ENCODE results near the gene ZNF335. TPM values are rescaled to one million over a fixed set of nuclear protein-coding genes. Genes with fewer than 3 reads are reported as not detected.

Gene ZNF335
- total and polyA plus RNA-seq, 2 of the 13 experiments (the other 11 are each of a cell fraction or from before 2014, with no cell fraction given): 9.7 to 13.7 TPM

DNA sequence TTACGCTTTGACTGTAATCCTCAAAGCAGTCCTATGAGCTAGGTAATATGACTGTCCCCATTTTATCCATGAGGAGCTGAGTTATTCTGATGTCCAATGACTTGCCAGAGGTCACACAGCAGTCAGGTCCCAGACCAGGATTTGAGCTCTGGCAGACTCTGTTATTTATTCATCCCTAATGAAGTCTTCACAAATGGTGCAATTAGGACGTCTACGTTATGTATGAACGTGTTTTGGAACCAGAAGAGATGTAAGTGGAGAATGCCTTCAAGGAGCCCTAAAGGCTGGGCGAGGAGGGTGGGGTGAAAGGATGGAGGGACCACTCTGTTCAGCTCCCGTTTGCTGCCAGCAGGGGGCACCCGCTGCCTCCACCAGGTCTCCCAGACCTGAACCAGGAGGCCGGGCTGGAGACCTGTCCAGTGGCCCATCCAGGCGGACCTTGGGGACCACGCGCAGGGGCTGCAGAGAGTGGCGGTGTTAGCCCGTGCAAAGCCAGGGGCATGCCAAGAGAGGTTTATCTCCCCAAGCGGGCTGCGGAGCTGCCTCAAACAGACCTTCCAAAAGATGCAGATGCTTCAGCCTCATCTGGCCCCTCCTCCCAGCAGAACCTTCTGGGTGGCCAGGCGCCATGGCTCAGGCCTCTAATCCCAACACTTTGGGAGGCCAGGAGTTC is 15.2 kb upstream of the ZNF335 start (continued):
- TF ChIP-seq MIER3 (CRISPR knock-in tag; IDR thresholded peaks at IDR 0.05; ENCODE audit: borderline replicate concordance) (0 out of 2 replicates have a peak, but pooled peaks have one; percentile 49), ZNF713 (CRISPR knock-in tag; IDR thresholded peaks at IDR 0.05) (no peak), GABPB1 (CRISPR knock-in tag; IDR thresholded peaks at IDR 0.05) (peak; percentile 45; the same call in 1 of the 2 replicates), FOXA3 (CRISPR knock-in tag; IDR thresholded peaks at IDR 0.05) (no peak), ZNF317 (CRISPR knock-in tag; IDR thresholded peaks at IDR 0.05) (no peak), SOX5 (CRISPR knock-in tag; IDR thresholded peaks at IDR 0.05; ENCODE audit: borderline replicate concordance) (0 out of 2 replicates have a peak, but pooled peaks have one; percentile 11), ZNF572 (CRISPR knock-in tag; IDR thresholded peaks at IDR 0.05) (no peak), TOPORS (CRISPR knock-in tag; IDR thresholded peaks at IDR 0.05) (no peak), ZNF747 (CRISPR knock-in tag; IDR thresholded peaks at IDR 0.05; ENCODE audit: borderline replicate concordance) (no peak), ZNF530 (CRISPR knock-in tag; IDR thresholded peaks at IDR 0.05; ENCODE audit: low read depth) (no peak), GZF1 (CRISPR knock-in tag; IDR thresholded peaks at IDR 0.05) (no peak)
- TF ChIP-seq, protein P1, sequence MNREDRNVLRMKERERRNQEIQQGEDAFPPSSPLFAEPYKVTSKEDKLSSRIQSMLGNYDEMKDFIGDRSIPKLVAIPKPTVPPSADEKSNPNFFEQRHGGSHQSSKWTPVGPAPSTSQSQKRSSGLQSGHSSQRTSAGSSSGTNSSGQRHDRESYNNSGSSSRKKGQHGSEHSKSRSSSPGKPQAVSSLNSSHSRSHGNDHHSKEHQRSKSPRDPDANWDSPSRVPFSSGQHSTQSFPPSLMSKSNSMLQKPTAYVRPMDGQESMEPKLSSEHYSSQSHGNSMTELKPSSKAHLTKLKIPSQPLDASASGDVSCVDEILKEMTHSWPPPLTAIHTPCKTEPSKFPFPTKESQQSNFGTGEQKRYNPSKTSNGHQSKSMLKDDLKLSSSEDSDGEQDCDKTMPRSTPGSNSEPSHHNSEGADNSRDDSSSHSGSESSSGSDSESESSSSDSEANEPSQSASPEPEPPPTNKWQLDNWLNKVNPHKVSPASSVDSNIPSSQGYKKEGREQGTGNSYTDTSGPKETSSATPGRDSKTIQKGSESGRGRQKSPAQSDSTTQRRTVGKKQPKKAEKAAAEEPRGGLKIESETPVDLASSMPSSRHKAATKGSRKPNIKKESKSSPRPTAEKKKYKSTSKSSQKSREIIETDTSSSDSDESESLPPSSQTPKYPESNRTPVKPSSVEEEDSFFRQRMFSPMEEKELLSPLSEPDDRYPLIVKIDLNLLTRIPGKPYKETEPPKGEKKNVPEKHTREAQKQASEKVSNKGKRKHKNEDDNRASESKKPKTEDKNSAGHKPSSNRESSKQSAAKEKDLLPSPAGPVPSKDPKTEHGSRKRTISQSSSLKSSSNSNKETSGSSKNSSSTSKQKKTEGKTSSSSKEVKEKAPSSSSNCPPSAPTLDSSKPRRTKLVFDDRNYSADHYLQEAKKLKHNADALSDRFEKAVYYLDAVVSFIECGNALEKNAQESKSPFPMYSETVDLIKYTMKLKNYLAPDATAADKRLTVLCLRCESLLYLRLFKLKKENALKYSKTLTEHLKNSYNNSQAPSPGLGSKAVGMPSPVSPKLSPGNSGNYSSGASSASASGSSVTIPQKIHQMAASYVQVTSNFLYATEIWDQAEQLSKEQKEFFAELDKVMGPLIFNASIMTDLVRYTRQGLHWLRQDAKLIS (CRISPR knock-in tag; IDR thresholded peaks at IDR 0.05): no peak
- TF ChIP-seq, protein P2, sequence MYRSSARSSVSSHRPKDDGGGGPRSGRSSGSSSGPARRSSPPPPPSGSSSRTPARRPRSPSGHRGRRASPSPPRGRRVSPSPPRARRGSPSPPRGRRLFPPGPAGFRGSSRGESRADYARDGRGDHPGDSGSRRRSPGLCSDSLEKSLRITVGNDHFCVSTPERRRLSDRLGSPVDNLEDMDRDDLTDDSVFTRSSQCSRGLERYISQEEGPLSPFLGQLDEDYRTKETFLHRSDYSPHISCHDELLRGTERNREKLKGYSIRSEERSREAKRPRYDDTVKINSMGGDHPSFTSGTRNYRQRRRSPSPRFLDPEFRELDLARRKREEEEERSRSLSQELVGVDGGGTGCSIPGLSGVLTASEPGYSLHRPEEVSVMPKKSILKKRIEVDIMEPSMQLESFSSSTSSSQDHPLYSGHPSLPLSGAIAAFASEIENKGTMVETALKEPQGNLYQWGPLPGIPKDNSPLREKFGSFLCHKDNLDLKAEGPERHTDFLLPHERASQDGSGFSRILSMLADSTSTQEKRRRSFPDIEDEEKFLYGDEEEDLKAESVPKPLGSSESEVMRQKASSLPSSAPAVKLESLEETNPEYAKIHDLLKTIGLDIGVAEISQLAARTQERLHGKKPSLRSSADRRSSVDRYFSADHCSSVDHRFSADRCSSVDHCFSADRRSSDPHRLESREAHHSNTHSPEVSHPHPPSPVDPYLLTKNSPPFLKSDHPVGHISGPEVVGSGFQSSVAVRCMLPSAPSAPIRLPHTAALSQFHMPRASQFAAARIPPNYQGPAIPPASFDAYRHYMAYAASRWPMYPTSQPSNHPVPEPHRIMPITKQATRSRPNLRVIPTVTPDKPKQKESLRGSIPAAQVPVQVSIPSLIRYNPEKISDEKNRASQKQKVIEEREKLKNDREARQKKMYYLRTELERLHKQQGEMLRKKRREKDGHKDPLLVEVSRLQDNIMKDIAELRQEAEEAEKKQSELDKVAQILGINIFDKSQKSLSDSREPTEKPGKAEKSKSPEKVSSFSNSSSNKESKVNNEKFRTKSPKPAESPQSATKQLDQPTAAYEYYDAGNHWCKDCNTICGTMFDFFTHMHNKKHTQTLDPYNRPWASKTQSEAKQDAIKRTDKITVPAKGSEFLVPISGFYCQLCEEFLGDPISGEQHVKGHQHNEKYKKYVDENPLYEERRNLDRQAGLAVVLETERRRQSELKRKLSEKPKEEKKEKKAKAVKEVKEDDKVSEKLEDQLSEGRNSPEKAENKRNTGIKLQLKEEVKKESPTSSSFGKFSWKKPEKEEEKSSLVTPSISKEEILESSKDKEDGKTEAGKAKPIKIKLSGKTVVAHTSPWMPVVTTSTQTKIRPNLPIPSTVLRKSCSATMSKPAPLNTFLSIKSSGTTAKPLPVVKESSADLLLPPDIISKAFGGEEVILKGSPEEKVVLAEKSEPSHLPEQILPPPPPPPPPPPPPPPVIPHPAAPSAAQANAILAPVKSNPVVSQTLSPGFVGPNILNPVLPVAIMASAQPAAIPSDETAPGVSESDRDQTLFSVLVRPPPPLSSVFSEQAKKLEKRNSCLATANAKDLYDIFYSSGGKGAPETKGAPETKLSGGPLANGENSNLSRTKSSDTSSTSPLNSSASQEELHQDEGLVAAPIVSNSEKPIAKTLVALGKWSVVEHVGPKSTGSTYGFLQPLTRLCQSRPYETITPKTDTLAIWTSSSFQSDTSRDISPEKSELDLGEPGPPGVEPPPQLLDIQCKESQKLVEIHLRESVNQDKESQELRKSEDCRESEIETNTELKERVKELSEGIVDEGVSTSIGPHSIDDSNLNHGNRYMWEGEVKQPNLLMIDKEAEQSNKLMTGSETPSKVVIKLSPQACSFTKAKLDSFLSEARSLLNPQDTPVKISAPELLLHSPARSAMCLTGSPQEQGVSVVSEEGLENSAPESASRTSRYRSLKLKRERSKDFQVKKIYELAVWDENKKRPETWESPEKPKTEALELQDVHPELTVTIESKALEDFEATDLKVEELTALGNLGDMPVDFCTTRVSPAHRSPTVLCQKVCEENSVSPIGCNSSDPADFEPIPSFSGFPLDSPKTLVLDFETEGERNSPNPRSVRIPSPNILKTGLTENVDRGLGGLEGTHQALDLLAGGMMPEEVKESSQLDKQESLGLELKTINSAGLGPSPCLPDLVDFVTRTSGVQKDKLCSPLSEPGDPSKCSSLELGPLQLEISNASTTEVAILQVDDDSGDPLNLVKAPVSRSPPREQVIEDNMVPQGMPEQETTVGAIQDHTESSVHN (CRISPR knock-in tag; IDR thresholded peaks at IDR 0.05): no peak
- TF ChIP-seq, protein P3, sequence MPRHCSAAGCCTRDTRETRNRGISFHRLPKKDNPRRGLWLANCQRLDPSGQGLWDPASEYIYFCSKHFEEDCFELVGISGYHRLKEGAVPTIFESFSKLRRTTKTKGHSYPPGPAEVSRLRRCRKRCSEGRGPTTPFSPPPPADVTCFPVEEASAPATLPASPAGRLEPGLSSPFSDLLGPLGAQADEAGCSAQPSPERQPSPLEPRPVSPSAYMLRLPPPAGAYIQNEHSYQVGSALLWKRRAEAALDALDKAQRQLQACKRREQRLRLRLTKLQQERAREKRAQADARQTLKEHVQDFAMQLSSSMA (CRISPR knock-in tag; IDR thresholded peaks at IDR 0.05): 0 out of 2 replicates have a peak, but pooled peaks have one; percentile 25
- TF ChIP-seq, protein P4, sequence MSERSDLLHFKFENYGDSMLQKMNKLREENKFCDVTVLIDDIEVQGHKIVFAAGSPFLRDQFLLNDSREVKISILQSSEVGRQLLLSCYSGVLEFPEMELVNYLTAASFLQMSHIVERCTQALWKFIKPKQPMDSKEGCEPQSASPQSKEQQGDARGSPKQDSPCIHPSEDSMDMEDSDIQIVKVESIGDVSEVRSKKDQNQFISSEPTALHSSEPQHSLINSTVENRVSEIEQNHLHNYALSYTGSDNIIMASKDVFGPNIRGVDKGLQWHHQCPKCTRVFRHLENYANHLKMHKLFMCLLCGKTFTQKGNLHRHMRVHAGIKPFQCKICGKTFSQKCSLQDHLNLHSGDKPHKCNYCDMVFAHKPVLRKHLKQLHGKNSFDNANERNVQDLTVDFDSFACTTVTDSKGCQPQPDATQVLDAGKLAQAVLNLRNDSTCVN (CRISPR knock-in tag; IDR thresholded peaks at IDR 0.05; ENCODE audit: borderline replicate concordance): no peak

All from HepG2 (cell line).